ENCODE measurements around the gene IL36G. TPM values are rescaled to one million over a fixed set of nuclear protein-coding genes. Genes with fewer than 3 reads are reported as not detected.

Gene IL36G
- total and polyA plus RNA-seq, 9 of the 15 experiments (the other 6 are each of a cell fraction or from before 2014, with no cell fraction given): not detected

DNA sequence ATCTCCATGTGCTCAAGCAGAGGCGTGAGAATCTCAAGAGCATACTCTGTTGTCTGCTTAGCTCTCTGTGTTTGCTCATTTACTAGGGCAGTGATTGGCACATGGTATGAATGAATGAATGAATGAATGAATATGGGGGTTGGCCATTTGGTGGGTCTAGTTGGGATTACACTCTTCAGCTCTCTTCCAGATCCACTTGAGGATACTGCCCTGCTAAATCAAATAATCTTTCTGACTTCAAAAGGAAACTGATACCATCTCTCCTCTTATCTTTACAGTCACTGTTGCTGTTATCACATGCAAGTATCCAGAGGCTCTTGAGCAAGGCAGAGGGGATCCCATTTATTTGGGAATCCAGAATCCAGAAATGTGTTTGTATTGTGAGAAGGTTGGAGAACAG is 1.9 kb downstream of the IL36G start:
- TF ChIP-seq PYGO2 (tag; IDR thresholded peaks at IDR 0.05): no peak
- peak; percentile 84 for TF ChIP-seq ZNF24 (IDR thresholded peaks at IDR 0.05)
- H3K36me3 ChIP-seq (ENCODE audit: control insufficient read depth, insufficient read depth, low read length): no peaks in the 10 kb centered on the region
- H3K9me3 ChIP-seq (replicated peaks; ENCODE audit: control insufficient read depth, insufficient read depth, low read depth, low read length): no peaks in the 10 kb centered on the region
- no peaks in the 10 kb centered on the region for H3K4me1 ChIP-seq (replicated peaks in 1 of 2; ENCODE audit: control insufficient read depth in 2 of 2, insufficient read depth in 2 of 2, low read length in 2 of 2)
- POLR2A ChIA-PET: interaction anchor here (1.0 to 1.4 kb wide), 3 partner anchors 10 to 100 kb away, joined by 3 to 5 read pairs (median 3); no protein-coding TSS in a partner anchor
- BruUV-seq (replicated peaks): no TSS peak
- no peak overlapping the region for H2AFZ ChIP-seq (ENCODE audit: low read depth, low read length)
- no peak overlapping the region for H3K9ac ChIP-seq (ENCODE audit: insufficient read depth in 1 of 2, low read depth in 2 of 2, low read length in 2 of 2)
- ATAC-seq (no peak), DNase-seq (ENCODE audit: extremely low read depth in 1 of 4, low spot score in 3 of 4) (no peak), FAIRE-seq (no peak)
- in situ Hi-C loops (cut with MboI): no loop called here
- no peak overlapping the region for H3K4me3 ChIP-seq
- 9% methylated on average over 1 of the region's 1 CpG for WGBS (ENCODE audit: insufficient coverage, low coverage, missing lambda C conversion rate)
- no peak overlapping the region for H3K4me2 ChIP-seq (ENCODE audit: insufficient read depth, low read length)
- H3K9me1 ChIP-seq (ENCODE audit: control insufficient read depth, insufficient read depth, low read length): no peaks in the 10 kb centered on the region
- intact Hi-C loops (cut with micrococcal nuclease): no loop called here
- no peak overlapping the region for H3K27ac ChIP-seq (ENCODE audit: extremely low read depth, low read depth, low read length)
- CTCF ChIA-PET (ENCODE audit: low intra/inter-chr PET ratio): no interaction called here
- H3K79me2 ChIP-seq (ENCODE audit: control insufficient read depth, insufficient read depth, low read length): no peaks in the 10 kb centered on the region
- H4K20me1 ChIP-seq (replicated peaks; ENCODE audit: control insufficient read depth, insufficient read depth, low read length): no peaks in the 10 kb centered on the region
- peaks cover 16 to 34% of the 10 kb centered on the region in 2 experiments; a peak in 4 of 5 replicates for H3K27me3 ChIP-seq (ENCODE audit: control insufficient read depth in 2 of 2, insufficient read depth in 2 of 2, low read length in 2 of 2)

GRCh38 chr2:112980537-112980936 is 2.7 kb downstream of the IL36G start:
- peaks cover 16 to 29% of the 10 kb centered on the region in 2 experiments; a peak in 4 of 5 replicates for H3K27me3 ChIP-seq (ENCODE audit: control insufficient read depth in 2 of 2, insufficient read depth in 2 of 2, low read length in 2 of 2)
- no peaks in the 10 kb centered on the region for H4K20me1 ChIP-seq (replicated peaks; ENCODE audit: control insufficient read depth, insufficient read depth, low read length)
- no peaks in the 10 kb centered on the region for H3K36me3 ChIP-seq (ENCODE audit: control insufficient read depth, insufficient read depth, low read length)
- WGBS (ENCODE audit: insufficient coverage, low coverage, missing lambda C conversion rate): 0% methylated on average over 1 of the region's 1 CpG
- no peak overlapping the region for H3K27ac ChIP-seq (ENCODE audit: extremely low read depth, low read depth, low read length)
- no peak overlapping the region for H3K4me3 ChIP-seq
- BruUV-seq (replicated peaks): no TSS peak
- H3K4me1 ChIP-seq (replicated peaks in 1 of 2; ENCODE audit: control insufficient read depth in 2 of 2, insufficient read depth in 2 of 2, low read length in 2 of 2): no peaks in the 10 kb centered on the region
- CTCF ChIA-PET (ENCODE audit: low intra/inter-chr PET ratio): no interaction called here
- no peak overlapping the region for H3K4me2 ChIP-seq (ENCODE audit: insufficient read depth, low read length)
- H3K9me3 ChIP-seq (replicated peaks; ENCODE audit: control insufficient read depth, insufficient read depth, low read depth, low read length): no peaks in the 10 kb centered on the region
- H3K9ac ChIP-seq (ENCODE audit: insufficient read depth in 1 of 2, low read depth in 2 of 2, low read length in 2 of 2): no peak overlapping the region
- POLR2A ChIA-PET: interaction anchor here (1.0 kb wide), 1 partner anchor 12 kb away, joined by 3 read pairs; no protein-coding TSS in a partner anchor
- intact Hi-C loops (cut with micrococcal nuclease) (no loop called here), in situ Hi-C loops (cut with MboI) (no loop called here)
- FAIRE-seq: no peak
- no peaks in the 10 kb centered on the region for H3K9me1 ChIP-seq (ENCODE audit: control insufficient read depth, insufficient read depth, low read length)
- H2AFZ ChIP-seq (ENCODE audit: low read depth, low read length): no peak overlapping the region
- no peaks in the 10 kb centered on the region for H3K79me2 ChIP-seq (ENCODE audit: control insufficient read depth, insufficient read depth, low read length)
- ATAC-seq: no peak
- TF ChIP-seq ZNF384 (IDR thresholded peaks at IDR 0.05; ENCODE audit: low read depth, low read length): no peak
- TF ChIP-seq ZNF146 (CRISPR knock-in tag; IDR thresholded peaks at IDR 0.05; ENCODE audit: unreplicated experiment): no peak
- no peak for TF ChIP-seq OTX1 (CRISPR knock-in tag; IDR thresholded peaks at IDR 0.05)
- TF ChIP-seq BRD9 (IDR thresholded peaks at IDR 0.05; ENCODE audit: low read depth, partially characterized antibody): no peak
- TF ChIP-seq, protein P1, sequence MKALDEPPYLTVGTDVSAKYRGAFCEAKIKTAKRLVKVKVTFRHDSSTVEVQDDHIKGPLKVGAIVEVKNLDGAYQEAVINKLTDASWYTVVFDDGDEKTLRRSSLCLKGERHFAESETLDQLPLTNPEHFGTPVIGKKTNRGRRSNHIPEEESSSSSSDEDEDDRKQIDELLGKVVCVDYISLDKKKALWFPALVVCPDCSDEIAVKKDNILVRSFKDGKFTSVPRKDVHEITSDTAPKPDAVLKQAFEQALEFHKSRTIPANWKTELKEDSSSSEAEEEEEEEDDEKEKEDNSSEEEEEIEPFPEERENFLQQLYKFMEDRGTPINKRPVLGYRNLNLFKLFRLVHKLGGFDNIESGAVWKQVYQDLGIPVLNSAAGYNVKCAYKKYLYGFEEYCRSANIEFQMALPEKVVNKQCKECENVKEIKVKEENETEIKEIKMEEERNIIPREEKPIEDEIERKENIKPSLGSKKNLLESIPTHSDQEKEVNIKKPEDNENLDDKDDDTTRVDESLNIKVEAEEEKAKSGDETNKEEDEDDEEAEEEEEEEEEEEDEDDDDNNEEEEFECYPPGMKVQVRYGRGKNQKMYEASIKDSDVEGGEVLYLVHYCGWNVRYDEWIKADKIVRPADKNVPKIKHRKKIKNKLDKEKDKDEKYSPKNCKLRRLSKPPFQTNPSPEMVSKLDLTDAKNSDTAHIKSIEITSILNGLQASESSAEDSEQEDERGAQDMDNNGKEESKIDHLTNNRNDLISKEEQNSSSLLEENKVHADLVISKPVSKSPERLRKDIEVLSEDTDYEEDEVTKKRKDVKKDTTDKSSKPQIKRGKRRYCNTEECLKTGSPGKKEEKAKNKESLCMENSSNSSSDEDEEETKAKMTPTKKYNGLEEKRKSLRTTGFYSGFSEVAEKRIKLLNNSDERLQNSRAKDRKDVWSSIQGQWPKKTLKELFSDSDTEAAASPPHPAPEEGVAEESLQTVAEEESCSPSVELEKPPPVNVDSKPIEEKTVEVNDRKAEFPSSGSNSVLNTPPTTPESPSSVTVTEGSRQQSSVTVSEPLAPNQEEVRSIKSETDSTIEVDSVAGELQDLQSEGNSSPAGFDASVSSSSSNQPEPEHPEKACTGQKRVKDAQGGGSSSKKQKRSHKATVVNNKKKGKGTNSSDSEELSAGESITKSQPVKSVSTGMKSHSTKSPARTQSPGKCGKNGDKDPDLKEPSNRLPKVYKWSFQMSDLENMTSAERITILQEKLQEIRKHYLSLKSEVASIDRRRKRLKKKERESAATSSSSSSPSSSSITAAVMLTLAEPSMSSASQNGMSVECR (CRISPR knock-in tag; IDR thresholded peaks at IDR 0.05): no peak
- no peak for TF ChIP-seq ZNF134 (CRISPR knock-in tag; conservative IDR thresholded peaks at IDR 0.05)
- TF ChIP-seq NR2C1 (IDR thresholded peaks at IDR 0.05): no peak
- no peak for TF ChIP-seq NR2C1 (tag; IDR thresholded peaks at IDR 0.05)
- DNase-seq (ENCODE audit: extremely low read depth in 1 of 4, low spot score in 3 of 4): no peak

Data from K562 (cell line).